ENCODE data around the gene WDR5. TPM values are rescaled to one million over a fixed set of nuclear protein-coding genes. Genes with fewer than 3 reads are reported as not detected.

Gene WDR5
- total and polyA plus RNA-seq, 2 experiments from 2014 or later = 37.0 to 56.6 TPM

DNA sequence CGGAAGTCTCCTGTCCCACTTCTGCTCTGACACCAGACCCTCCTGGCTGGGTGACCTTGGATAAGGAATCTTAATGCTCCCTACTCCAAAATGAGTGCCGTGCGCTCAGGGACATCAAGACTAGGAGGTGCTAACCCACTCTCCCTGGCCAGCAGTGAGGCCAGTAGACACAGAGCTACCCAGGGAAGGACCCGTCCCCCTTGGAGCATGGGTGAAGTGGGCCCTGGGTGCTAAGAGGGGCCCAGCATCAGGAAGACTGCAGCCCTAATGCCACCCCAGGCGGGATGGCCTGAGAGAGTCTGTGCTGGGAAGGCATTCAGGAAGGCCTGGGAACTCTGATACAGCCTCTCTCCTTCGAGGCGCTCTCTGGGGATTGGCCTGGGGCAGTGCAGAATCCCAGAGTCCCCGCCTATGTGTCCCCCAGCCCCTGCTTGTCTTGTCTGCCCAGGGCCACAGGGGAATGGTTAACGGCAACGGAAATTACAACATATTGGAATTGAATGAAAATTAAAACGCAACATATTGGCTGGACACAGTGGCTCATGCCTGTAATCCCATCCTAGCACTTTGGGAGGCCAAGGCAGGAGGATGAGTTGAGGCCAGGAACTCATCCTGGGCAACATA lies 58.1 kb downstream of the WDR5 start:
- H3K36me3 ChIP-seq (ENCODE audit: insufficient read depth) = no peaks in the 10 kb centered on the region
- no peak overlapping the region for H2AFZ ChIP-seq
- Mint-ChIP-seq H3K27ac (no peak overlapping the region), H3K4me1 (peaks cover 5% of the 10 kb centered on the region), H3K27me3 (ENCODE audit: insufficient read depth, low read depth, poor library complexity) (peaks cover 6% of the 10 kb centered on the region), H3K4me3 (no peak overlapping the region), H3K36me3 (ENCODE audit: low read depth) (no peaks in the 10 kb centered on the region; the same call in 2 of the 3 replicates), H3K9me3 (no peaks in the 10 kb centered on the region)
- H3F3A ChIP-seq (replicated peaks; ENCODE audit: low read depth) = no peaks in the 10 kb centered on the region
- H3K79me2 ChIP-seq (replicated peaks; ENCODE audit: insufficient read depth) = no peaks in the 10 kb centered on the region
- no peak overlapping the region for H3K4me2 ChIP-seq
- TF ChIP-seq, protein P1, sequence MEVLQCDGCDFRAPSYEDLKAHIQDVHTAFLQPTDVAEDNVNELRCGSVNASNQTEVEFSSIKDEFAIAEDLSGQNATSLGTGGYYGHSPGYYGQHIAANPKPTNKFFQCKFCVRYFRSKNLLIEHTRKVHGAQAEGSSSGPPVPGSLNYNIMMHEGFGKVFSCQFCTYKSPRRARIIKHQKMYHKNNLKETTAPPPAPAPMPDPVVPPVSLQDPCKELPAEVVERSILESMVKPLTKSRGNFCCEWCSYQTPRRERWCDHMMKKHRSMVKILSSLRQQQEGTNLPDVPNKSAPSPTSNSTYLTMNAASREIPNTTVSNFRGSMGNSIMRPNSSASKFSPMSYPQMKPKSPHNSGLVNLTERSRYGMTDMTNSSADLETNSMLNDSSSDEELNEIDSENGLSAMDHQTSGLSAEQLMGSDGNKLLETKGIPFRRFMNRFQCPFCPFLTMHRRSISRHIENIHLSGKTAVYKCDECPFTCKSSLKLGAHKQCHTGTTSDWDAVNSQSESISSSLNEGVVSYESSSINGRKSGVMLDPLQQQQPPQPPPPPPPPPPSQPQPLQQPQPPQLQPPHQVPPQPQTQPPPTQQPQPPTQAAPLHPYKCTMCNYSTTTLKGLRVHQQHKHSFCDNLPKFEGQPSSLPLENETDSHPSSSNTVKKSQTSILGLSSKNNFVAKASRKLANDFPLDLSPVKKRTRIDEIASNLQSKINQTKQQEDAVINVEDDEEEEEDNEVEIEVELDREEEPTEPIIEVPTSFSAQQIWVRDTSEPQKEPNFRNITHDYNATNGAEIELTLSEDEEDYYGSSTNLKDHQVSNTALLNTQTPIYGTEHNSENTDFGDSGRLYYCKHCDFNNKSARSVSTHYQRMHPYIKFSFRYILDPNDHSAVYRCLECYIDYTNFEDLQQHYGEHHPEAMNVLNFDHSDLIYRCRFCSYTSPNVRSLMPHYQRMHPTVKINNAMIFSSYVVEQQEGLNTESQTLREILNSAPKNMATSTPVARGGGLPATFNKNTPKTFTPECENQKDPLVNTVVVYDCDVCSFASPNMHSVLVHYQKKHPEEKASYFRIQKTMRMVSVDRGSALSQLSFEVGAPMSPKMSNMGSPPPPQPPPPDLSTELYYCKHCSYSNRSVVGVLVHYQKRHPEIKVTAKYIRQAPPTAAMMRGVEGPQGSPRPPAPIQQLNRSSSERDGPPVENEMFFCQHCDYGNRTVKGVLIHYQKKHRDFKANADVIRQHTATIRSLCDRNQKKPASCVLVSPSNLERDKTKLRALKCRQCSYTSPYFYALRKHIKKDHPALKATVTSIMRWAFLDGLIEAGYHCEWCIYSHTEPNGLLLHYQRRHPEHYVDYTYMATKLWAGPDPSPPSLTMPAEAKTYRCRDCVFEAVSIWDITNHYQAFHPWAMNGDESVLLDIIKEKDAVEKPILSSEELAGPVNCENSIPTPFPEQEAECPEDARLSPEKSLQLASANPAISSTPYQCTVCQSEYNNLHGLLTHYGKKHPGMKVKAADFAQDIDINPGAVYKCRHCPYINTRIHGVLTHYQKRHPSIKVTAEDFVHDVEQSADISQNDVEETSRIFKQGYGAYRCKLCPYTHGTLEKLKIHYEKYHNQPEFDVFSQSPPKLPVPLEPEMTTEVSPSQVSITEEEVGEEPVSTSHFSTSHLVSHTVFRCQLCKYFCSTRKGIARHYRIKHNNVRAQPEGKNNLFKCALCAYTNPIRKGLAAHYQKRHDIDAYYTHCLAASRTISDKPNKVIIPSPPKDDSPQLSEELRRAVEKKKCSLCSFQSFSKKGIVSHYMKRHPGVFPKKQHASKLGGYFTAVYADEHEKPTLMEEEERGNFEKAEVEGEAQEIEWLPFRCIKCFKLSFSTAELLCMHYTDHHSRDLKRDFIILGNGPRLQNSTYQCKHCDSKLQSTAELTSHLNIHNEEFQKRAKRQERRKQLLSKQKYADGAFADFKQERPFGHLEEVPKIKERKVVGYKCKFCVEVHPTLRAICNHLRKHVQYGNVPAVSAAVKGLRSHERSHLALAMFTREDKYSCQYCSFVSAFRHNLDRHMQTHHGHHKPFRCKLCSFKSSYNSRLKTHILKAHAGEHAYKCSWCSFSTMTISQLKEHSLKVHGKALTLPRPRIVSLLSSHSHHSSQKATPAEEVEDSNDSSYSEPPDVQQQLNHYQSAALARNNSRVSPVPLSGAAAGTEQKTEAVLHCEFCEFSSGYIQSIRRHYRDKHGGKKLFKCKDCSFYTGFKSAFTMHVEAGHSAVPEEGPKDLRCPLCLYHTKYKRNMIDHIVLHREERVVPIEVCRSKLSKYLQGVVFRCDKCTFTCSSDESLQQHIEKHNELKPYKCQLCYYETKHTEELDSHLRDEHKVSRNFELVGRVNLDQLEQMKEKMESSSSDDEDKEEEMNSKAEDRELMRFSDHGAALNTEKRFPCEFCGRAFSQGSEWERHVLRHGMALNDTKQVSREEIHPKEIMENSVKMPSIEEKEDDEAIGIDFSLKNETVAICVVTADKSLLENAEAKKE (CRISPR knock-in tag; IDR thresholded peaks at IDR 0.05) = no peak
- TF ChIP-seq, protein P2, sequence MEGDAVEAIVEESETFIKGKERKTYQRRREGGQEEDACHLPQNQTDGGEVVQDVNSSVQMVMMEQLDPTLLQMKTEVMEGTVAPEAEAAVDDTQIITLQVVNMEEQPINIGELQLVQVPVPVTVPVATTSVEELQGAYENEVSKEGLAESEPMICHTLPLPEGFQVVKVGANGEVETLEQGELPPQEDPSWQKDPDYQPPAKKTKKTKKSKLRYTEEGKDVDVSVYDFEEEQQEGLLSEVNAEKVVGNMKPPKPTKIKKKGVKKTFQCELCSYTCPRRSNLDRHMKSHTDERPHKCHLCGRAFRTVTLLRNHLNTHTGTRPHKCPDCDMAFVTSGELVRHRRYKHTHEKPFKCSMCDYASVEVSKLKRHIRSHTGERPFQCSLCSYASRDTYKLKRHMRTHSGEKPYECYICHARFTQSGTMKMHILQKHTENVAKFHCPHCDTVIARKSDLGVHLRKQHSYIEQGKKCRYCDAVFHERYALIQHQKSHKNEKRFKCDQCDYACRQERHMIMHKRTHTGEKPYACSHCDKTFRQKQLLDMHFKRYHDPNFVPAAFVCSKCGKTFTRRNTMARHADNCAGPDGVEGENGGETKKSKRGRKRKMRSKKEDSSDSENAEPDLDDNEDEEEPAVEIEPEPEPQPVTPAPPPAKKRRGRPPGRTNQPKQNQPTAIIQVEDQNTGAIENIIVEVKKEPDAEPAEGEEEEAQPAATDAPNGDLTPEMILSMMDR (conservative IDR thresholded peaks at IDR 0.05; ENCODE audit: low read depth in 2 of 2) = no peak
- TF ChIP-seq, protein P3, sequence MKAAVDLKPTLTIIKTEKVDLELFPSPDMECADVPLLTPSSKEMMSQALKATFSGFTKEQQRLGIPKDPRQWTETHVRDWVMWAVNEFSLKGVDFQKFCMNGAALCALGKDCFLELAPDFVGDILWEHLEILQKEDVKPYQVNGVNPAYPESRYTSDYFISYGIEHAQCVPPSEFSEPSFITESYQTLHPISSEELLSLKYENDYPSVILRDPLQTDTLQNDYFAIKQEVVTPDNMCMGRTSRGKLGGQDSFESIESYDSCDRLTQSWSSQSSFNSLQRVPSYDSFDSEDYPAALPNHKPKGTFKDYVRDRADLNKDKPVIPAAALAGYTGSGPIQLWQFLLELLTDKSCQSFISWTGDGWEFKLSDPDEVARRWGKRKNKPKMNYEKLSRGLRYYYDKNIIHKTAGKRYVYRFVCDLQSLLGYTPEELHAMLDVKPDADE (IDR thresholded peaks at IDR 0.05) = no peak
- TF ChIP-seq POLR2AphosphoS5 (IDR thresholded peaks at IDR 0.05; ENCODE audit: low read depth) (no peak), JUNB (IDR thresholded peaks at IDR 0.05; ENCODE audit: unreplicated experiment) (no peak), NANOG (IDR thresholded peaks at IDR 0.05; ENCODE audit: borderline replicate concordance) (no peak), EZH2phosphoT487 (IDR thresholded peaks at IDR 0.05; ENCODE audit: unreplicated experiment) (no peak), STAT1 (IDR thresholded peaks at IDR 0.05; ENCODE audit: unreplicated experiment) (no peak), CREB1 (CRISPR knock-in tag; IDR thresholded peaks at IDR 0.05; ENCODE audit: low read depth) (no peak), ZNF114 (CRISPR knock-in tag; IDR thresholded peaks at IDR 0.05) (no peak), ZNF331 (CRISPR knock-in tag; IDR thresholded peaks at IDR 0.05; ENCODE audit: low read depth) (no peak), EZH2 (IDR thresholded peaks at IDR 0.05; ENCODE audit: low read depth, unreplicated experiment) (no peak)
- TF ChIP-seq, protein P4, sequence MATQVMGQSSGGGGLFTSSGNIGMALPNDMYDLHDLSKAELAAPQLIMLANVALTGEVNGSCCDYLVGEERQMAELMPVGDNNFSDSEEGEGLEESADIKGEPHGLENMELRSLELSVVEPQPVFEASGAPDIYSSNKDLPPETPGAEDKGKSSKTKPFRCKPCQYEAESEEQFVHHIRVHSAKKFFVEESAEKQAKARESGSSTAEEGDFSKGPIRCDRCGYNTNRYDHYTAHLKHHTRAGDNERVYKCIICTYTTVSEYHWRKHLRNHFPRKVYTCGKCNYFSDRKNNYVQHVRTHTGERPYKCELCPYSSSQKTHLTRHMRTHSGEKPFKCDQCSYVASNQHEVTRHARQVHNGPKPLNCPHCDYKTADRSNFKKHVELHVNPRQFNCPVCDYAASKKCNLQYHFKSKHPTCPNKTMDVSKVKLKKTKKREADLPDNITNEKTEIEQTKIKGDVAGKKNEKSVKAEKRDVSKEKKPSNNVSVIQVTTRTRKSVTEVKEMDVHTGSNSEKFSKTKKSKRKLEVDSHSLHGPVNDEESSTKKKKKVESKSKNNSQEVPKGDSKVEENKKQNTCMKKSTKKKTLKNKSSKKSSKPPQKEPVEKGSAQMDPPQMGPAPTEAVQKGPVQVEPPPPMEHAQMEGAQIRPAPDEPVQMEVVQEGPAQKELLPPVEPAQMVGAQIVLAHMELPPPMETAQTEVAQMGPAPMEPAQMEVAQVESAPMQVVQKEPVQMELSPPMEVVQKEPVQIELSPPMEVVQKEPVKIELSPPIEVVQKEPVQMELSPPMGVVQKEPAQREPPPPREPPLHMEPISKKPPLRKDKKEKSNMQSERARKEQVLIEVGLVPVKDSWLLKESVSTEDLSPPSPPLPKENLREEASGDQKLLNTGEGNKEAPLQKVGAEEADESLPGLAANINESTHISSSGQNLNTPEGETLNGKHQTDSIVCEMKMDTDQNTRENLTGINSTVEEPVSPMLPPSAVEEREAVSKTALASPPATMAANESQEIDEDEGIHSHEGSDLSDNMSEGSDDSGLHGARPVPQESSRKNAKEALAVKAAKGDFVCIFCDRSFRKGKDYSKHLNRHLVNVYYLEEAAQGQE (IDR thresholded peaks at IDR 0.05; ENCODE audit: unreplicated experiment) = no peak
- no peak overlapping the region for H3K4me3 ChIP-seq
- H3K27me3 ChIP-seq (ENCODE audit: insufficient read depth) = no peaks in the 10 kb centered on the region
- no peak for DNase-seq (ENCODE audit: low spot score)
- no peaks in the 10 kb centered on the region for H3K4me1 ChIP-seq (ENCODE audit: insufficient read depth)
- no peak overlapping the region for H3K27ac ChIP-seq (ENCODE audit: low read depth)
- no peaks in the 10 kb centered on the region for H3K9me2 ChIP-seq (ENCODE audit: insufficient read depth)
- no peak for ATAC-seq
- H4K20me1 ChIP-seq (replicated peaks; ENCODE audit: insufficient read depth) = no peaks in the 10 kb centered on the region
